HEK293 (cell line): ENCODE data around the gene PRSS53.

Experiments
- CTCF ChIA-PET: fragments of 350-600 bp; formaldehyde crosslinking; extraction: SDS; loops from one replicate; lab custom pipeline; 2021; ENCODE audit warnings: antibody characterized with exemption; lab: Yijun Ruan, JAX
- POLR2A ChIA-PET: fragments of 300-600 bp; formaldehyde crosslinking; extraction: SDS; loops from one replicate; lab custom pipeline; 2020; ENCODE audit warnings: antibody characterized with exemption, inconsistent platforms; lab: Yijun Ruan, JAX
- H3K27ac ChIP-seq: fragments of 200-500 bp; sonication (Bioruptor generic); 2 replicates; pipeline ENCODE4 v1.5.1; 2014; ENCODE audit warnings: low read depth, low read length, control low read depth, inconsistent platforms; ENCODE audit errors: extremely low read depth
- H3K36me3 ChIP-seq, 2 experiments: fragments of 200-500 bp in 1 of 2; sonication (Bioruptor generic) in 1 of 2; 1 replicate in 1 of 2; 2 replicates in 1 of 2; pipeline ENCODE4 v1.5.1; 2014 to 2017; ENCODE audit warnings: inconsistent platforms in 2 of 2, low read length in 2 of 2; ENCODE audit not compliant: control insufficient read depth in 2 of 2, insufficient read depth in 1 of 2
- H3K4me1 ChIP-seq: fragments of 200-500 bp; sonication (Bioruptor generic); 2 replicates; pipeline ENCODE4 v1.5.1; 2014; ENCODE audit warnings: mild to moderate bottlenecking, low read length, inconsistent platforms; ENCODE audit not compliant: control insufficient read depth, insufficient read depth
- H3K4me3 ChIP-seq: 2 replicates; pipeline ENCODE4 v1.5.1; 2011; ENCODE audit warnings: low read depth, mild to moderate bottlenecking, control low read depth, low read length, moderate library complexity
- H3K9me3 ChIP-seq: fragments of 200-500 bp; sonication (Bioruptor generic); 2 replicates; pipeline ENCODE4 v1.5.1; 2014; ENCODE audit warnings: low read depth, low read length, inconsistent platforms; ENCODE audit not compliant: control insufficient read depth, insufficient read depth
- EGR2 ChIP-seq: fragments of 450-650 bp; formaldehyde crosslinking; IDR thresholded peaks from 2 replicates; pipeline ENCODE4 v1.5.1; 2016; ENCODE audit warnings: low read depth, missing biosample characterization, missing genetic modification characterization
- GLI4 ChIP-seq: fragments of 450-650 bp; formaldehyde crosslinking; IDR thresholded peaks from 2 replicates; pipeline ENCODE4 v1.5.1; 2016; ENCODE audit warnings: missing biosample characterization, missing genetic modification characterization
- GLIS1 ChIP-seq: fragments of 450-650 bp; formaldehyde crosslinking; IDR thresholded peaks from 2 replicates; pipeline ENCODE4 v1.5.1; 2016; ENCODE audit warnings: missing biosample characterization, missing genetic modification characterization
- MEIS1 ChIP-seq: sonication (generic); formaldehyde crosslinking; IDR thresholded peaks from 2 replicates; pipeline ENCODE4 v1.8.1; 2022; ENCODE audit warnings: missing genetic modification reagents, mild to moderate bottlenecking, borderline replicate concordance
- OSR2 ChIP-seq: fragments of 450-650 bp; formaldehyde crosslinking; IDR thresholded peaks from 2 replicates; pipeline ENCODE4 v1.5.1; 2016; ENCODE audit warnings: missing biosample characterization, missing genetic modification characterization
- OVOL3 ChIP-seq: fragments of 450-650 bp; formaldehyde crosslinking; IDR thresholded peaks from 2 replicates; pipeline ENCODE4 v1.5.1; 2016; ENCODE audit warnings: missing biosample characterization, missing genetic modification characterization
- PRDM1 ChIP-seq: fragments of 450-650 bp; formaldehyde crosslinking; IDR thresholded peaks from 2 replicates; pipeline ENCODE4; 2016; ENCODE audit warnings: missing biosample characterization, missing genetic modification characterization
- TRIM28 ChIP-seq: IDR thresholded peaks from 2 replicates; pipeline ENCODE4 v1.6.1; 2011; ENCODE audit warnings: low read length, control low read depth, borderline replicate concordance
- YY1 ChIP-seq: fragments of 450-650 bp; formaldehyde crosslinking; IDR thresholded peaks from 2 replicates; pipeline ENCODE4 v1.5.1; 2018; ENCODE audit warnings: missing biosample characterization, missing genetic modification characterization
- ZBTB21 ChIP-seq: fragments of 450-650 bp; formaldehyde crosslinking; IDR thresholded peaks from 2 replicates; pipeline ENCODE4 v1.5.1; 2017; ENCODE audit warnings: missing biosample characterization, missing genetic modification characterization
- ZBTB8A ChIP-seq: fragments of 450-650 bp; formaldehyde crosslinking; IDR thresholded peaks from 2 replicates; pipeline ENCODE4 v1.5.1; 2016; ENCODE audit warnings: missing biosample characterization, missing genetic modification characterization
- ZNF114 ChIP-seq: fragments of 450-650 bp; formaldehyde crosslinking; IDR thresholded peaks from 2 replicates; pipeline ENCODE4 v1.5.0; 2017; ENCODE audit warnings: missing biosample characterization, missing genetic modification characterization
- ZNF169 ChIP-seq: fragments of 450-650 bp; formaldehyde crosslinking; IDR thresholded peaks from 2 replicates; pipeline ENCODE4 v1.5.1; 2016; ENCODE audit warnings: missing biosample characterization, missing genetic modification characterization
- ZNF202 ChIP-seq: fragments of 450-650 bp; formaldehyde crosslinking; IDR thresholded peaks from 2 replicates; pipeline ENCODE4 v1.5.1; 2016; ENCODE audit warnings: missing biosample characterization, missing genetic modification characterization, borderline replicate concordance
- ZNF214 ChIP-seq: fragments of 450-650 bp; formaldehyde crosslinking; IDR thresholded peaks from 2 replicates; pipeline ENCODE4 v1.5.1; 2017; ENCODE audit warnings: missing biosample characterization, mild to moderate bottlenecking, missing genetic modification characterization, borderline replicate concordance
- ZNF24 ChIP-seq: fragments of 450-650 bp; formaldehyde crosslinking; IDR thresholded peaks from 2 replicates; pipeline ENCODE4 v1.5.1; 2016; ENCODE audit warnings: missing biosample characterization, missing genetic modification characterization
- ZNF266 ChIP-seq: fragments of 450-650 bp; formaldehyde crosslinking; IDR thresholded peaks from 2 replicates; pipeline ENCODE4 v1.5.1; 2016; ENCODE audit warnings: missing biosample characterization, missing genetic modification characterization, low read depth
- ZNF280D ChIP-seq: fragments of 450-650 bp; formaldehyde crosslinking; IDR thresholded peaks from 2 replicates; pipeline ENCODE4 v1.5.1; 2016; ENCODE audit warnings: missing biosample characterization, missing genetic modification characterization
- ZNF350 ChIP-seq: fragments of 450-650 bp; formaldehyde crosslinking; IDR thresholded peaks from 2 replicates; pipeline ENCODE4 v1.5.0; 2017; ENCODE audit warnings: missing biosample characterization, mild to moderate bottlenecking, missing genetic modification characterization
- ZNF398 ChIP-seq: fragments of 450-650 bp; formaldehyde crosslinking; IDR thresholded peaks from 2 replicates; pipeline ENCODE4 v1.5.1; 2017; ENCODE audit warnings: missing biosample characterization, missing genetic modification characterization
- ZNF426 ChIP-seq: fragments of 450-650 bp; formaldehyde crosslinking; IDR thresholded peaks from 2 replicates; pipeline ENCODE4 v1.5.1; 2017; ENCODE audit warnings: missing biosample characterization, missing genetic modification characterization, mild to moderate bottlenecking, inconsistent platforms, moderate library complexity
- ZNF501 ChIP-seq: fragments of 450-650 bp; formaldehyde crosslinking; IDR thresholded peaks from 2 replicates; pipeline ENCODE4 v1.5.1; 2016; ENCODE audit warnings: missing biosample characterization, missing genetic modification characterization
- ZNF513 ChIP-seq: fragments of 450-650 bp; IDR thresholded peaks from 2 replicates; pipeline ENCODE4 v1.5.1; 2018; ENCODE audit warnings: missing biosample characterization, missing genetic modification characterization
- ZNF529 ChIP-seq: fragments of 450-650 bp; formaldehyde crosslinking; IDR thresholded peaks from 2 replicates; pipeline ENCODE4 v1.5.1; 2017; ENCODE audit warnings: missing genetic modification characterization, missing biosample characterization; ENCODE audit not compliant: insufficient replicate concordance
- ZNF555 ChIP-seq: fragments of 450-650 bp; formaldehyde crosslinking; conservative IDR thresholded peaks from 2 replicates; pipeline ENCODE4 v1.5.1; 2017; ENCODE audit warnings: missing biosample characterization, mild to moderate bottlenecking, missing genetic modification characterization, inconsistent platforms
- ZNF664 ChIP-seq: fragments of 450-650 bp; formaldehyde crosslinking; IDR thresholded peaks from 2 replicates; pipeline ENCODE4 v1.5.1; 2016; ENCODE audit warnings: missing biosample characterization, missing genetic modification characterization
- ZNF785 ChIP-seq: fragments of 450-650 bp; formaldehyde crosslinking; IDR thresholded peaks from 2 replicates; pipeline ENCODE4 v1.5.1; 2016; ENCODE audit warnings: missing biosample characterization, missing genetic modification characterization
- ZNF837 ChIP-seq: fragments of 450-650 bp; formaldehyde crosslinking; IDR thresholded peaks from 2 replicates; pipeline ENCODE4 v1.5.1; 2016; ENCODE audit warnings: missing biosample characterization, missing genetic modification characterization
- ZSCAN4 ChIP-seq: fragments of 450-650 bp; formaldehyde crosslinking; IDR thresholded peaks from 2 replicates; pipeline ENCODE4 v1.5.1; 2017; ENCODE audit warnings: missing biosample characterization, missing genetic modification characterization

Gene PRSS53

GRCh38 chr16:31073142-31073969 lies 15.4 kb downstream of the PRSS53 start (continued):
- TF ChIP-seq ZNF513 (tag by site-specific recombination) (peak; percentile 42; the same call in 1 of the 2 replicates), ZNF114 (tag by site-specific recombination) (no peak), TRIM28 (no peak), ZNF202 (tag by site-specific recombination) (no peak), ZNF529 (no peak), YY1 (tag by site-specific recombination) (peak; percentile 78), ZNF501 (tag by site-specific recombination) (no peak), ZNF664 (tag by site-specific recombination) (0 out of 2 replicates have a peak, but pooled peaks have one; percentile 5), ZNF24 (tag by site-specific recombination) (peak; percentile 99), ZNF266 (tag by site-specific recombination) (no peak), OVOL3 (tag by site-specific recombination) (no peak), MEIS1 (no peak), ZBTB8A (peak; percentile 82), ZNF169 (tag by site-specific recombination) (no peak), ZNF398 (tag by site-specific recombination) (peak; percentile 56), ZNF785 (tag by site-specific recombination) (peak; percentile 26; the same call in 1 of the 2 replicates), ZNF280D (tag by site-specific recombination) (no peak), ZSCAN4 (tag by site-specific recombination) (no peak)

- Histone ChIP-seq H3K4me1 (no peaks in the 10 kb centered on the region), H3K36me3 (peaks cover 0 to 21% of the 10 kb centered on the region in 2 experiments; a peak in 1 of 3 replicates), H3K9me3 (no peaks in the 10 kb centered on the region), H3K4me3 (peak overlapping the region; percentile 93), H3K27ac (peak overlapping the region; percentile 83)
- ChIA-PET POLR2A (interaction anchor here (0.6 to 3.9 kb wide), 9 partner anchors 10 to 107 kb away, joined by 3 to 52 read pairs (median 13); partner anchors contain the start of genes FUS, HSD3B7, KAT8 and STX4), CTCF (interaction anchor here (1.6 to 2.8 kb wide), 2 partner anchors 70 to 87 kb away, joined by 11 to 12 read pairs; partner anchors contain the start of gene HSD3B7)
- TF ChIP-seq TRIM28 (0 out of 2 replicates have a peak, but pooled peaks have one; percentile 12), GLIS1 (tag by site-specific recombination) (peak; percentile 24; the same call in 1 of the 2 replicates), PRDM1 (tag by site-specific recombination) (no peak), ZNF426 (tag by site-specific recombination) (no peak), ZNF214 (no peak), EGR2 (no peak), GLI4 (tag by site-specific recombination) (no peak), ZNF555 (tag by site-specific recombination) (no peak), ZNF837 (tag by site-specific recombination) (no peak), ZBTB21 (peak; percentile 56), ZNF350 (no peak), OSR2 (tag by site-specific recombination) (no peak)
Measured at GRCh38 chr16:31072540-31073141, 16.1 kb downstream of the PRSS53 start.
